HT-29 (cell line): ENCODE measurements around the gene BLOC1S2. TPM values are rescaled to one million over a fixed set of nuclear protein-coding genes. Genes with fewer than 3 reads are reported as not detected.

ENCODE experiments used
- small RNA-seq: library from RNA; depleted of rRNA; stranded (forward); fragments of <200 nt; gene quantifications from one replicate; pipeline ENCODE3, GENCODE V24; 2014
- total RNA-seq: library from RNA; depleted of rRNA; stranded (reverse); fragments of >200 nt; shearing (Covaris generic); gene quantifications from 2 replicates; pipeline ENCODE4 v1.2.3, GENCODE V29; 2014; rRNA removed

The BLOC1S2 gene
- total RNA-seq, 1 experiment from 2014 or later = 24.5 TPM

Small RNAs within 50 kb of the gene (small RNA-seq; reads per million reads assigned to genes)
- not detected for gene RNU6-422P
- 17.9 reads per million, percentile 91 among the genes with 10 or more reads in this experiment for gene SNORA12

Other genes starting within 250 kb of the BLOC1S2 start
- gene CPN1, start 204.8 kb downstream of the BLOC1S2 start, total RNA-seq = not detected in 2 replicates
- gene ERLIN1, start 100.7 kb downstream of the BLOC1S2 start, total RNA-seq = 12.5 and 13.0 TPM in 2 replicates
- 14.7 and 15.2 TPM in 2 replicates for gene CHUK, start 57.1 kb downstream of the BLOC1S2 start, total RNA-seq
- 18.1 and 19.5 TPM in 2 replicates for gene CWF19L1, start 19.0 kb downstream of the BLOC1S2 start, total RNA-seq
- gene PKD2L1, start 43.5 kb upstream of the BLOC1S2 start, total RNA-seq = 0.21 TPM in 1 of 2 replicates, not detected in the other
- 253 and 267 TPM in 2 replicates for gene SCD, start 60.6 kb upstream of the BLOC1S2 start, total RNA-seq
- gene WNT8B, start 176.3 kb upstream of the BLOC1S2 start, total RNA-seq = 0.03 and 0.23 TPM in 2 replicates
- gene SEC31B, start 233.2 kb upstream of the BLOC1S2 start, total RNA-seq = 1.2 and 2.0 TPM in 2 replicates
- gene NDUFB8, start 243.2 kb upstream of the BLOC1S2 start, total RNA-seq = 289 and 300 TPM in 2 replicates
- gene HIF1AN, start 249.3 kb upstream of the BLOC1S2 start, total RNA-seq = 5.2 and 7.4 TPM in 2 replicates